HG03097 (cell line): Measurements from ENCODE around the gene EBP.
"Not testable (repeated sequence)": the region's sequence is repeated elsewhere in the genome, so short reads cannot be mapped to it uniquely, and the experiment has no call there.

Experiments used
- ATAC-seq: cut with Tn5 transposase; IDR thresholded peaks from one replicate; pipeline ENCODE4 v1.9.1; 2021; ENCODE audit not compliant: unreplicated experiment, low FRiP score

The EBP gene

GRCh38 chrX:48520976-48521352 is 644 bp upstream of the EBP start:
- ATAC-seq = no peak

GRCh38 chrX:48522291-48522690 is 683 bp downstream of the EBP start:
- ATAC-seq = no peak

- no peak for ATAC-seq
These were observed 2.1 kb downstream of the EBP start for GRCh38 chrX:48523682-48524081.

- not testable (repeated sequence) for ATAC-seq
These were observed 4.2 kb downstream of the EBP start for GRCh38 chrX:48525853-48526252.

GRCh38 chrX:48530736-48531135 is 9.1 kb downstream of the EBP start:
- no peak for ATAC-seq

- ATAC-seq = no peak
These were observed 9.9 kb downstream of the EBP start for GRCh38 chrX:48531358-48531959.

GRCh38 chrX:48532161-48532560 is 10.6 kb downstream of the EBP start:
- ATAC-seq = no peak

- no peak for ATAC-seq
These were observed 11.6 kb downstream of the EBP start for GRCh38 chrX:48533165-48533564.

- ATAC-seq = no peak
These were observed 17.2 kb downstream of the EBP start for GRCh38 chrX:48538641-48539344.

GRCh38 chrX:48539345-48540027 is 17.9 kb downstream of the EBP start, which contains the start of gene TBC1D25:
TBC1D25 (plus strand) TSS chrX:48539714; CDS start chrX:48539798, 84 bp downstream.
- ATAC-seq = peak; percentile 60

- ATAC-seq = no peak
These were observed 18.4 kb downstream of the EBP start for GRCh38 chrX:48540028-48540375.

- ATAC-seq = no peak
These were observed 18.9 kb downstream of the EBP start for GRCh38 chrX:48540480-48540879.

GRCh38 chrX:48541140-48541814 is 19.7 kb downstream of the EBP start:
- no peak for ATAC-seq

GRCh38 chrX:48548871-48549270 is 27.3 kb downstream of the EBP start:
- ATAC-seq = no peak

- ATAC-seq = not testable (repeated sequence)
These were observed 34.2 kb downstream of the EBP start for GRCh38 chrX:48555731-48556325.

- no peak for ATAC-seq
These were observed 36.7 kb downstream of the EBP start for GRCh38 chrX:48558271-48558670.

- no peak for ATAC-seq
These were observed 38.0 kb downstream of the EBP start for GRCh38 chrX:48559636-48560035.

GRCh38 chrX:48560056-48560455 is 38.4 kb downstream of the EBP start:
- no peak for ATAC-seq

GRCh38 chrX:48560681-48561080 is 39.1 kb downstream of the EBP start:
- no peak for ATAC-seq

GRCh38 chrX:48569958-48570357 is 48.4 kb downstream of the EBP start:
- no peak for ATAC-seq

- ATAC-seq = no peak
These were observed 52.2 kb downstream of the EBP start for GRCh38 chrX:48573690-48574269.
